ENCODE results near the gene PID1. TPM values are rescaled to one million over a fixed set of nuclear protein-coding genes. Genes with fewer than 3 reads are reported as not detected.

The PID1 gene
- total RNA-seq, 1 donor from 2014 or later = 5.3 TPM

DNA sequence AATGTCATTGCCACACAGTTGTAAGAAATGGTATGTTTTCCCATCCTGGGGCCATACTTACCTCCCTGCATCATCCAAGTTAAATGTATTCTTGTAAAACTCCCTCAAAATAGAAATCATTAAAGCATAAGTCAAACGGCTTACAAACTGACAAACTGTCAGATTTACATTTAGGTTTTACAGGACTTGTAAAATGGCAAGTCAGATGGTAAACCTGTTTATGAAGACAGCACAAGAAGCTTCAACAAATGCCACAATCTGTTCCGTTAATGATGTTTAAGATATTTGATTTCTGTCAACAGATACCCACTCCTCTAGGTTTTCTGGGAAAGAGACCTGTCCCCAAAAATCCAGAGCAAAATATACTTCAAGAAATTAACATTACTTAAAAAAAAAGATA lies 197.2 kb downstream of the PID1 start:
- TF ChIP-seq, protein P1, sequence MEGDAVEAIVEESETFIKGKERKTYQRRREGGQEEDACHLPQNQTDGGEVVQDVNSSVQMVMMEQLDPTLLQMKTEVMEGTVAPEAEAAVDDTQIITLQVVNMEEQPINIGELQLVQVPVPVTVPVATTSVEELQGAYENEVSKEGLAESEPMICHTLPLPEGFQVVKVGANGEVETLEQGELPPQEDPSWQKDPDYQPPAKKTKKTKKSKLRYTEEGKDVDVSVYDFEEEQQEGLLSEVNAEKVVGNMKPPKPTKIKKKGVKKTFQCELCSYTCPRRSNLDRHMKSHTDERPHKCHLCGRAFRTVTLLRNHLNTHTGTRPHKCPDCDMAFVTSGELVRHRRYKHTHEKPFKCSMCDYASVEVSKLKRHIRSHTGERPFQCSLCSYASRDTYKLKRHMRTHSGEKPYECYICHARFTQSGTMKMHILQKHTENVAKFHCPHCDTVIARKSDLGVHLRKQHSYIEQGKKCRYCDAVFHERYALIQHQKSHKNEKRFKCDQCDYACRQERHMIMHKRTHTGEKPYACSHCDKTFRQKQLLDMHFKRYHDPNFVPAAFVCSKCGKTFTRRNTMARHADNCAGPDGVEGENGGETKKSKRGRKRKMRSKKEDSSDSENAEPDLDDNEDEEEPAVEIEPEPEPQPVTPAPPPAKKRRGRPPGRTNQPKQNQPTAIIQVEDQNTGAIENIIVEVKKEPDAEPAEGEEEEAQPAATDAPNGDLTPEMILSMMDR (IDR thresholded peaks at IDR 0.05; ENCODE audit: partially characterized antibody, unreplicated experiment) = no peak
- H3K27ac Mint-ChIP-seq (ENCODE audit: unreplicated experiment) = no peak overlapping the region
- no peak overlapping the region for H3K4me3 Mint-ChIP-seq (ENCODE audit: unreplicated experiment)
- no peak for DNase-seq
- H3K36me3 Mint-ChIP-seq (ENCODE audit: unreplicated experiment) = peaks cover 7% of the 10 kb centered on the region
- H3K4me1 Mint-ChIP-seq (ENCODE audit: low read depth, unreplicated experiment) = no peaks in the 10 kb centered on the region
- H3K9me3 Mint-ChIP-seq (ENCODE audit: unreplicated experiment) = peaks cover 3% of the 10 kb centered on the region
- no peaks in the 10 kb centered on the region for H3K27me3 Mint-ChIP-seq (ENCODE audit: unreplicated experiment)

DNA sequence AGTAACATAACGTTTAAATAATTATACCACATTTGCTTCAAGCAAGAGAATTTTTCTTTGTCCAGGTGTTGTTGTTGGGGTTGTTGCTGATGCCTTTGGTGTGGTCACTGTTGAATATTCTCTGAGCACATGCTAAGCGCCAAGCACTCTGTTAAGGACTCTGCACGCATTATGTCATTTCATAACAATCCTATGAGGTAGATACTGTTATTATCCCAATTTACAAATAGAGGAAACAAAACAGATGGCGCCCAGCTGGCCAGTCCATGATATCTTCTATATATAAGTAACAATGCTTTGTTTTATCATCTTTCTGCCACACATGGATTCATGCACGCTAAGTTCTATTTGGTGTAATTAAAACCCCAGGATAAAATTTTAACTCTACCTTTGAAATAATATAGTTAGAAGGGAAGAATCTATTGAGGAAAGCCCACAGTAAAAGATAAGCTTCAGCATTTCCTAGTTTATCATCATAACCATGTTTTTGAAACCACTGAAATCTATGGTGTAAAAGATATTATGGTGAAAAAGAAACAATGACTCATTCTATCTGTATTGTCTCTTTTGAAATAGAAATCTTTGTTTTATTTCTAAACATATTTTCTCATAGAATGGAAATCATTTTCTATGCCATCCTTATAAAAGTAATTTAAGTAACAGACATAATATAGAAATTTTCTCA lies 199.7 kb downstream of the PID1 start:
- peaks cover 3% of the 10 kb centered on the region for H3K9me3 Mint-ChIP-seq (ENCODE audit: unreplicated experiment)
- no peak for DNase-seq
- no peaks in the 10 kb centered on the region for H3K27me3 Mint-ChIP-seq (ENCODE audit: unreplicated experiment)
- no peaks in the 10 kb centered on the region for H3K4me1 Mint-ChIP-seq (ENCODE audit: low read depth, unreplicated experiment)
- peaks cover 7% of the 10 kb centered on the region for H3K36me3 Mint-ChIP-seq (ENCODE audit: unreplicated experiment)
- TF ChIP-seq, protein P1 (IDR thresholded peaks at IDR 0.05; ENCODE audit: partially characterized antibody, unreplicated experiment) = no peak
- H3K4me3 Mint-ChIP-seq (ENCODE audit: unreplicated experiment) = no peak overlapping the region
- H3K27ac Mint-ChIP-seq (ENCODE audit: unreplicated experiment) = no peak overlapping the region

DNA sequence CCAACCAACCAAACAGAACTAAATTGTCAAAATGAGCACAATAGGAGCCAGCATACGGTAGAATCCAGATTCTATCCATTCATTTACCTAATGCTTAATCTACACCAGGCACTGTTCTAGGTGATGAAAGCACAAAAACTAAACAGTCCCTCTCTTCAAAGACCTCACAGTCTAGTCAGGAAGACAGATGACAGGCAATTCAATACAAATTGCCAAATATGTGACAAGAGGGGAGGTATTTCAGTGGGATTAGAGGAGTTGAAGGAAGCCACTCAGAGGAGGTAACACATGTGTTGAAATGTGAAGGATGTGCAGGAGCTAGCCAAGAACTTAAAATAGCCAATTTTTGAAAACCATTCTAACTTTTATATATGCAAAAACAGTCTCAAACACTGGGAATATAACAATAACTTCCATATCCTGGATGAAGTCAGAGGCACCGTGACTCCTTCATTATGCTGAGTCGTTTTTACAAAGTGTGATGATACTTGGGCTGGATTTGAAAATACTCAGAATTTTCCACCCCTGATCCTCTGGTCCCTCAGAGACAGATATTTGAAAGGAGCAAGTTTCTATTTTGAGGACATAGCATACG lies 204.9 kb downstream of the PID1 start:
- Mint-ChIP-seq H3K36me3 (ENCODE audit: unreplicated experiment) (no peaks in the 10 kb centered on the region), H3K9me3 (ENCODE audit: unreplicated experiment) (peaks cover 4% of the 10 kb centered on the region), H3K27ac (ENCODE audit: unreplicated experiment) (no peak overlapping the region), H3K27me3 (ENCODE audit: unreplicated experiment) (peaks cover 2% of the 10 kb centered on the region), H3K4me3 (ENCODE audit: unreplicated experiment) (no peak overlapping the region), H3K4me1 (ENCODE audit: low read depth, unreplicated experiment) (peaks cover 8% of the 10 kb centered on the region)
- DNase-seq = no peak
- TF ChIP-seq, protein P1 (IDR thresholded peaks at IDR 0.05; ENCODE audit: partially characterized antibody, unreplicated experiment) = no peak

DNA sequence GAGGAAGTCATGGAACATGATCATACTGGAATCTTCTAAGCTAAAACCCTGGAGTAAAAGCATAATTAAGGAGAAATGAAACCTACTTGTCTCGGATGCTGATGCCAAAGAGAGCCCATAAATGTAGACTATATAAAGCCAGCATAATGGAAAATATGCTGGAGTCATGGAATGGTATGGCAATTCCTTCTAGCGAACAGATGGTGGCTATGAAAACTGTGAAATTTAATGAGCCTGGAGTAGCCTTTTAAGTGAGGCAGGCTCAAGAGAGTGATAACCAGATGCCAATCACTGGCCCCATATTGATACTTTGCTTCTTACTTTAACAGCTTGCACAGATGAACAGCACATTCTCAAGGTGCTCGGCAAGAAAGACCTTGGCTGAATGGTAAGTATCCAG lies 206.3 kb downstream of the PID1 start:
- no peak for DNase-seq
- Mint-ChIP-seq H3K27me3 (ENCODE audit: unreplicated experiment) (peaks cover 2% of the 10 kb centered on the region), H3K36me3 (ENCODE audit: unreplicated experiment) (no peaks in the 10 kb centered on the region), H3K9me3 (ENCODE audit: unreplicated experiment) (peaks cover 4% of the 10 kb centered on the region), H3K4me1 (ENCODE audit: low read depth, unreplicated experiment) (peaks cover 8% of the 10 kb centered on the region), H3K4me3 (ENCODE audit: unreplicated experiment) (no peak overlapping the region), H3K27ac (ENCODE audit: unreplicated experiment) (peak overlapping the region; percentile 56)
- TF ChIP-seq, protein P1 (IDR thresholded peaks at IDR 0.05; ENCODE audit: partially characterized antibody, unreplicated experiment) = no peak

DNA sequence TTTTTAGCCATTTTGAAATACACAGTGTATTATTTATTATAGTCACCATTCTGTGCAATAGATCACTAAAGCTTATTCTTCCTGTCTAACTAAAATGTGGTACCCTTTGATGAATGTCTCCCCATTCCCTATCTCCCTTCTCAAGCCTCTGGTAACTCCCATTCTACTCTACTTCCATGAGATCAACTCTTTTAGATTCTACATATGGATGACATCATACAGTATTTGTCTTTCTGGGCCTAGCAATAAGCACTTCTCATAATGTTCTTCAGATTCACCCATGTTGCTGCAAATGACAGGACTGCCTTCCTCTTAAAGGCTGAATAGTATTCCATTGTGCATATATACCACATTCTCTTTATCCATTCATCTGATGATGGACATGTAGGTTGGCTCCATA lies 210.9 kb downstream of the PID1 start:
- TF ChIP-seq, protein P1 (IDR thresholded peaks at IDR 0.05; ENCODE audit: partially characterized antibody, unreplicated experiment) = no peak
- peaks cover 2% of the 10 kb centered on the region for H3K27me3 Mint-ChIP-seq (ENCODE audit: unreplicated experiment)
- no peaks in the 10 kb centered on the region for H3K36me3 Mint-ChIP-seq (ENCODE audit: unreplicated experiment)
- no peak for DNase-seq
- peaks cover 4% of the 10 kb centered on the region for H3K9me3 Mint-ChIP-seq (ENCODE audit: unreplicated experiment)
- H3K27ac Mint-ChIP-seq (ENCODE audit: unreplicated experiment) = no peak overlapping the region
- peaks cover 16% of the 10 kb centered on the region for H3K4me1 Mint-ChIP-seq (ENCODE audit: low read depth, unreplicated experiment)
- H3K4me3 Mint-ChIP-seq (ENCODE audit: unreplicated experiment) = no peak overlapping the region
